Stimulated activated CD4-positive, alpha-beta T cell treated with anti-CD3 and anti-CD28 coated beads, Interleukin-2, amount 100 ng/mL, for 24 hours (primary cell): Measurements from ENCODE around the gene NAP1L4.

ENCODE experiments used
- DNase-seq, 2 donors: peaks; one replicate each; pipeline ENCODE4 v3.0.0-alpha.2; 2020

NAP1L4 gene, protein sequence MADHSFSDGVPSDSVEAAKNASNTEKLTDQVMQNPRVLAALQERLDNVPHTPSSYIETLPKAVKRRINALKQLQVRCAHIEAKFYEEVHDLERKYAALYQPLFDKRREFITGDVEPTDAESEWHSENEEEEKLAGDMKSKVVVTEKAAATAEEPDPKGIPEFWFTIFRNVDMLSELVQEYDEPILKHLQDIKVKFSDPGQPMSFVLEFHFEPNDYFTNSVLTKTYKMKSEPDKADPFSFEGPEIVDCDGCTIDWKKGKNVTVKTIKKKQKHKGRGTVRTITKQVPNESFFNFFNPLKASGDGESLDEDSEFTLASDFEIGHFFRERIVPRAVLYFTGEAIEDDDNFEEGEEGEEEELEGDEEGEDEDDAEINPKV

DNA sequence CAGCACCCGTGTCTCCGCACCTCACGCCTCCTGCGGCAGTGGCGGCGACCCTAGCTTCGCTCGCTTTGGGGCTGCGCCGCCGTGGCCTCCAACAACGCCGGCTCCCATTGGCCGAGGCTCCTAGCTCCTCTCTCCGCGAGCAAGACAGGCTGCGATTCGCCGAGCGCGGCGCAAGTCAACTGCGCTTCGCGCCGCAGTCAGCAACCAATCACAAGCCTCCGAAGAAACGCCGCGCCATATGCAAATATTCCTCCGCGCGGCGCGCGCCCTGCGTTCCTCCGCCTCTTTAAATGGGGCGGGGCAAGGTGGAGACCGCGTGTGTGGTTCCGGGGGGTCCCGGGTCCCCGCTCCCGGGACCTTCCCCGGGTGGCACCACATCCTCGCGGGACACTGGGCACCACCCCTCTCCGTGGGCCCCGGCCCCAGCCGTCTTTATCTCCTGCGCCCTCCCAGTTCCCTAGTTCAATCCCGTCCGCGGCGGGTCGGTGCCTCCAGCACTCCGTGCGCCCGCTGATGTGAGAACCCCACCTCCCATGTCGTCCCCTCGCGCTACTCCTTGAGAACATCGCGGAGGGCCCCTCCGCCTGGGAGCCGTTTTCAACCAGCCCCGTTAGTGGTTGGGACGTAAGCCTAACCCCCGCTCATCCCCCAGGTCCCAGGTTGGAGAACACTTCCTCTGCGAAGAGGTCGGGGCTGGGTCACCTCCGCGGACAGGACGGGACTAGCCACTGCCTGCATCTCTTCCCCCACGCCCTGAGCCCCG, at the start of gene NAP1L4:
TSS of gene NAP1L4 (minus strand) at position 96 of the 763 bp plus-strand sequence. CDS start 13,109 bp downstream, outside the sequence.
- peak; percentile 95 to 96 for DNase-seq

DNA sequence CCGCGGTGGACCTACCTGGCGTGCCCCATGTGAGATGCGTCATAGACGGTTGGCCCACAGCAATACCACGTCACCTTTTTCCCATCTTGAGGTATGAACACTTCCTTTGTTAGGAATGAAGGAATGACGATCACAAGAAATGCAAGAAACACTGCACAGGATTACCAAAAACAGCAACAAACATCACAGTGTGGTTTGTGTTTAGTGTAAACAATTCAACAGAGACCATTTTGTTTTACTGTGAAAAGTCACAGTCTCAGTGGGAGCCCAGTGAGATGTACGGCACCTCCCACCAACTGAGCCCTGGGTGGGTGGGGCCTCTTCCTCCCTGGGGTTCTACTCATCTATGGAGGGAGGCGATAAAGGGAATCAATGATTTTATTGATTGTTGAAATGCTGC, 48.8 kb upstream of the NAP1L4 start:
- DNase-seq = no peak

DNA sequence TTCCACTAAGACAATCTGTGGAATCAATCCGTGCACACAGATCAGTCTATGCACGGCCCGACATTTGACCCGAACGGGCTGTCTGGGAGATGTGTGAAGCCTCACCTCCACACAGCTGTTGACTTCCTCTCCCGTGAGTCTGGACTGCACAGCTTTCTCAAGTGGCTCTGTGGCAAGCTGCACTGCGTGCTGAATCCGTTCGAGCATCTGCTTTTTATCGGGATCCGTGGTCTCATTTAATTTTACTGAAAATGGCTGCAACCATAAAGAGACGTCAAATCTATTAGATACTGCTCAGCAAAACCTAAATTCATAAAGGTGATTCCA, 45.8 kb upstream of the NAP1L4 start:
- no peak for DNase-seq

DNA sequence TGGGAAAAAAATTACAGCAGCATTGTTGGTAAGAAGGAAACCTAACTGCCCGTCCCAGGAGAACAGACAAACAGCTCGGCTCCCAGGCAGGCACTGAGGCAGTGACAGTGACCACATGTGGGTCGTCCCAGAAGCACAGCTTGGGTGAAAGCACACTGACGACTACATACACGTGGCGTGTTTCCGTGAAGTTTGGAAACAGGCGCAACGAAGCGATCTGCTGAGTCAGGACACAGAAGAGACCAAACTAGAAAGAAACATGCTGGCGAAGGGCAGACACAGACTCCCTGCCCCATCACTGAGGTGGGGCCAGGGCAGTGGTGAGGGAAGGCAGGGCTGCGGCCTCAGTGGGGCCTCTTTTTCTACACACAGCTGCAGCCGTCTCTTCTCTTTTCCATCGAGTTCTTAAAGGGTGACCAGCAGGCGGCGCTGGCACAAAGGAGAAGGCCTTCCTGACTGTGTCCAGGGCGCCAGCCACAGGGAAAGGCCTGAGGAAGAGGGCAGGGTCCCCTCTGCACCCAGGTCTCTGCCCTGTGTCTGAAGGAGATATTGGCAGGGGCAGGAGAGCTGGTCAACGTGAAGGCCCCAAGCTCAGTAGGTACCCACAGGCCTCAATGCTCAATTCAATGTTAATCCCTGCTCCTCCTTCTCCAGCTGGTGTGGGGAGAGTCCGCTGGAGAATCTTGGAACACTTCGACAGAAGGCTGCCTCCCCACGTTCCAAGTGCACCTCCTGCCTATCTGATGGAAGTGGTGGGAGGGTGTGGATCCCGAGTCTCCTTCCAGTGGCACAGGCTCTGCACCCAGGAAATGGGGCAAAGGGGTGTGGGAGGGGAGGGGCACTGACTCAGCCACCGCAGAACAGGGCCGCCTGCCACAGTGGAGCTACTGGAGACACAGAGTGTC, 45.2 kb upstream of the NAP1L4 start:
- DNase-seq = peak; percentile 50 to 58

DNA sequence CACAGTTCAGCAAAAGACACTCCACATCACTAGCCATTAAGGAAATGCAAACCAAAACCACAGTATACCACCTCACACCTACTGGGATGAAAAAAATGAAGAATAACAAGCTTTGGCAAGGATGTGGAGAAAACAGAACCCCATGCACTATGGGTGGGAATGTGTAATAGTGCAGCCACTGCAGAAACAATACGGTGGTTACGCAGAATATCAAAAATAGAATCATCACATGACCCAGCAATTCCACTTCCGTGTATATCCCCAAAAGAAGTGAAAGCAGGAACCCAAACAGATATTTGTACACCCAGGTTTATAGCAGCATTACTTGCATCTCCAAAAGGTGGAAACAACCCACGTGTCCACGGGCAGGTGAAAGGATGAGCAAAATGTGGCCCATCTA, 44.3 kb upstream of the NAP1L4 start:
- DNase-seq = no peak

DNA sequence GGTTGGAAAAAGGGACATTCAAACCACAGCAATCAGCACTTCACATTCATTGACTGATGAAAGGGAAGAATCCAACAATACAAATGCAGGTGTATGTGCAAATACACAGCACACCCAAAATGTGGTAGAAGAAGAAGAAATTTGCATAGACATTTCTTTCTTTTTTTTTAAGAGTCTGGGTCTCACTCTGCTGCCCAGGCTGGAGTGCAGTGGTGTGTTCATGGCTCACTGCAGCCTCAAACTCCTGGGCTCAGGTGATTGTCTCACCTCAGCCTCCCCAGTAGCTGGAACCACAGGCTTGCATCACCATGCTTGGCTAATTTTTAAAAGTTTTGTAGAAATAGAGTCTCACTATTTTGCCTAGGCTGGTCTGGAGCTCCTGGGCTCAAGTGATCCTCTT, 43.2 kb upstream of the NAP1L4 start:
- no peak for DNase-seq

DNA sequence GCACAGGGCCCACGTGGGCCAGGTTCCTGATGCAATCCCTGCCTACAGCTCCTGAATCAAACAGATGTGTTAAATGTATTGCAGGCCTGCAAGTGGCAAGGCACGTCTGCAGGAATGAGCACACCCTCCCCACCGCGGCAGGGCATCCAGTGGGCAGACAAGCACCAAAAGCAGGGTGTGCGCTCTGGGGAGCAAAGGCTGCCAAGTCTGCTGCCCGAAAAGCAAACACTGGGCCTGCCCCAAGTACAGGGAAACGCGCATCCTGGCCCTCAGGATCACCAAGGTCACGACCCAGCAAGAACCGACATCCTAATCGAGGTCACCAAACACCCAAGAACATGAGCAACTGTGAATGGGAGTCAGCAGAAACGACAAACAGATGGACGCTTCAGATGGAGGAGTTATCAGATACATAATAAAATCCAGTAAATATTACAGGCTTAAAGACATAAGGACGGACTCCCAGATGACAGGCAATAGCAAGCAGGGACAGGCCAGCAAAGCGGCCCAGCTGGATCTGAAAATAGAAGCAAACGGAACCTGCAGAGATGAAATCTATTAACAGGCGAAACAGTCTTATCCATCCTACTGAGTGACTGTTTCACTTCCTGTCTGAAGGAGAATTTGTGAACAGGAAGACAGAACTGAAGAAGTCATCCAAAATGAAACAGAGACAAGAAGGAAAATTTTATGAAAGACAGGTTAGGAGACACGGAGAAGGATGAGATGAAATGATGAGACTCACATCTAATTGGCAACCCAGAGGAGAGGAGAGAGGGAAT, 38.4 kb upstream of the NAP1L4 start:
- no peak for DNase-seq

DNA sequence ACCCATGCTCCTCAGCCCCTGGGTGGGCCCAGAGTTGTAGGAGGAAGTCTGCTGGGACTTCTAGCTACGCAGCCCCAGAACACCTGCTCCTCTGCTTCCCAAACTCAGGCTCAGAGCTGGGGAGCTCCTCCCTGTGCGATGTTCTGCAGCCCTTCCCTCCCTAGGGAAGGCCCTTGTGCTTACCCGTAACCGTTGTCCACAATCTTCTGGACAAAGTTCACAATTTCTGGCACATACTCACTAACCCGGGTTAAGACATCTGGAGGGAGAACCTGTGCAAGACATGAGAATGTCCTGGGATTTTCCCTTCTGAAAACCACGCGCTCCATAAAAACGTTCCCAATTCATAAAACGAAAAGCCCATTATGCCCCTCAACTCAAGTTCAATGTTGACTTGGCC, 36.7 kb upstream of the NAP1L4 start:
- DNase-seq = no peak

DNA sequence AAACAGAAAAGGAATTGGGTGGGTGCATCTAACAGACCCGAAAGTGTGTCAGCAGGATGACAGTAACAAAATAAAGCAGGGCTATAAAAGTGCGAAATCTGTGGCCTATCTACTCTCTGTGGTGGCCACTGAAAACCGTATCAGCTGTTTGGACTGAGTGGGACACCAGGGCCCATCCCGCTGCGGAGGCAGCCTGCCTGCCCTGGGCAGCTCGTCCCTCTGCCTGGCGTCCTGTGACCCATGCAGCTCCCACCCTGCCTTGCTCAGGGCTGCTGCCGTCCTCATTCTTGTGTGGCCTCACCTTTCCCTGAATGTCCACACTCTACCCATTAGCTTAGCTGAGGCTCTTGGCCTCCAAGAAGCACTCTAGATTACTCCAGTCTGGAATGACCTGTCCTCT, 34.7 kb upstream of the NAP1L4 start:
- no peak for DNase-seq

DNA sequence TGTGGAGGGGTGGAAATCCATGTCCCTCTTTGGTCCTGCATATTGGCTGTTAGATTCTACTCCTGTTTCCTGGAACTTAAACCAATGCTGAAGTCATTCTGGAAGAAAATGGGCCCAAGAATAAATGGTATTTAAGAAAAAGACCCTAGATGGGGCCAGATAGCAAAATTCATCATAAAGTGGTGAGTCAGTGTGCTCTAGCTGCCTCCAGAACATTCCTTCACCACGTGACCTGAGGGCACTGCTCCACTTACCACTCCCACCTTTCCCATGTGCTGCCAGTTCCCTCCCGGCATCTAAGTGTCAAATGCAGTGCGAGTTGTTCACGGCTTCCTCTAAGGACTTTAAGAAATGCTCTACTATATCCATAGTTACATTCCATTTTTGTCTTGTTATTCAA, 30.9 kb upstream of the NAP1L4 start:
- no peak for DNase-seq

DNA sequence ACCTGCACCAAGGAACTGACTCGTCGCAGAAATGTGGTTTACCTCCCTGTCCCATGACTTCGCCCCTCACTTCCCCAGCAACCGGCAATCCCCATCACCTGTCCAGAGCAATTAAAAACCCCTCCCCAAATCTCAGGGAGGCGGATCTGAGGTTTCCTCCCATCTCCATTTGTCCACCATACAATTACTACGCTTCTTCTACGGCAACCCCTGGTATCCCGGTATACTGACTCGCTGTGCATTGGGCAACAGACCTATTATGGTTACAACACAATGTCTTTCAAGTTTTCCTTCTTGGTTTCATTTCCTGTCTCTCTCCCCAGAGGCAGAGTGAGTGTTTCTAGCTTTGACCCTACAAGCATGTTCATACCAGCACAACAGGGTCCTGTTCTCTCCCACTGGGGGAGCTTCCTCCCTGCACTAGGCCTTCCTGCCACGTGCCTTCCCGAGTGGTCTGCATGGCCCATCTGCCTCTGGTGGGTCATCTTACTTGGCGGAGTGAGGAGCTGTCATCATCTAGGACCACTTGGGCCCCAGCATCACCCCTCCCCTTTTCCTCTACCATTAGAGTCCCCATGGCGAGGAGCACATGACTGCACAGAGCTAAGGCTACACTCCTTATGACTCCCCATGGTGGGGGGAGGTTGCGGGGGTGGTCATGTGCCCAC, 30.3 kb upstream of the NAP1L4 start:
- no peak for DNase-seq

DNA sequence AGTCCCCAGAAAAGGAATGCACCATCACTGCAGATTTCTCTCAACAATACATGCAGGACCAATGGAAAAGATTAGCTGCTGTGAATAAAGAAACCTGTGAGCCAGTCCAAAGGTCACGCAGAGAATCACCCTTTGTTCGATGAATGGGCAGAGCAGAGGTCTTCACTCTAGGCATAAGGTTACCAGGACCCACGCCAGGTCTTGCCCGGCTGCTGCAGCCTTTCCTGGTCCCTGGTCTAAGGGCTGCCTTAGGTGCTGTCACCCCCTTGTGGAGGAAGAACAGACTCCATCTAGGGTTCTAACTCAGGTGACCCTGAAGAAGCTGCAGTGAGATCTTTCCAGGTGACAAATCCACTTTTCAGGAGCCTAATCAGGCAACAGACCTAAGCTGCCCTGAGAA, 29.0 kb upstream of the NAP1L4 start:
- no peak for DNase-seq

DNA sequence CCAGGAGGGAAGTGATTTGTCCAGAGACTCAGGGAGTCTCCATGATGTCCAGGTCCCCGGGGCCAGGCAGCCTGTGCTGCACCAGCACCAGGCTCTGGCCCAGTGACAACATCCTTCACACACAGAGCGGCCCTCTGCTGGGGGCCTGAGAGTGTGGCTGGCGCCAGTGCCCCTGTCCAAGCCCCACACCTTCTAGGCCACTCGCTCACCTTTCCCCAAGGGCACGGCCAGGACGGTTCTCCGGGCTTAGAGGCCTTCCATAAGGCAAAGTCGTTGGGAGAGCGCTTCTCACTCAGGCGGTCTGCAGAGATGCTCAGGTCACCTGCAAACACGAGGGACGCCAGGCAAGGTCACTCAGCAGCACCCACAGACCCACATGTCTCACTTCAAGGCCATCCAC, 27.9 kb upstream of the NAP1L4 start:
- DNase-seq = no peak

DNA sequence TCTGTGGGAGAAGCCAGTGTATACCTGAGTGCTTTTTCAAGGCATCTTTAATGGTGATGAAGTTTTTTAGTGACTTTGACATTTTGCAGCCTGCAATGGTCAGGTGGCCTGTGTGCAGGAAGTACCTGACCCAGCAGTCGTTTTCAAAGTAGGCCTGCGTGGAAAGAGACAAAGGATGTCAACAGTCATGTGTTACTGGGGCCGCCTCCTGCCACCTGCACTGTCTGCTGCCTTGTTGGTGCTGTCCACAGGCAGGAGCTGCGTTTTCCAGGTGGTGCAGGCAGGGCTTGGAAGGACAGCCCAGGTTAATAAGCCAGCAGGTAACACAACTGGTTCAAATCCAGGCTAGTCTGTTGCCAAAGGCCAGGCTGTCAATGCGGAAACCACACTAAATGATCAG, 26.5 kb upstream of the NAP1L4 start:
- DNase-seq = no peak

DNA sequence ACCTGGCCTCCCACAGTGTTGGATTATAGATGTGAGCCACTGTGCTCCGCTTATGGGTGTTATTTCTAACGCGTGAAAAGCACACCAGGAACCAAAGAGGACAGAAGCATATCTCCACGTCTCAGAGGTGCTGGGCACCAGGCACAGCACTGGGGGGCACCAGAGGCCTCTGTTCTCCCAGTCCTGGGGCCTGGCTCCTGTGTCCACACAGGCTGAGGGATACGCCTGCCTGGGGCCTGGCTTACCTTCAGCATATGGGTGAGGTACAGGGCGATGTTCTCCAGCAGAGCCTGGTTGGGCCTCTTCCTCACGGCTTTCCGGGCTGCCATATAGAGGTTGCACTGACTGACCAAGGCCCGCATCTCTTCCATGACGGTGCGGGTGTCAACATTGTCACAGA, 24.7 kb upstream of the NAP1L4 start:
- no peak for DNase-seq

DNA sequence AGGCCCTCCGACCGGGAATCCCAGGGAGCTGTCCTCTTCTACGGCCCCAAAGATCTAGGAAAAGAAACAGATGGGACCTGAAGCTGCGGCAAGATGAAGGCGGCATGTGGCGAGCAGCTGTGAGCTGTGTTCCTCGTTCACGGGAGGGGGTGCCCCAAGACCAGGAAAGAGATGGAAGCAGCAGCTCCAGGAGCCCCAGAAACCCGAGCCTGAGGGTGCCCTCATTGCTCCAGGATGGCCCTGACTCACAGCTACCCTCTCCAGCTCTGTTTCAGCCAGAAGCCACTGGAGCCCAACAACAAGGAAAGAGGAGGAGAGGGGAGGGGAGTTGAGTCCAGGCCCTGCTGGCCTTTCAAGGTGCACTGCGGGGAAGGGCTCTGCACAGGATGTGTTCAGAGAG, 23.7 kb upstream of the NAP1L4 start:
- DNase-seq = no peak

DNA sequence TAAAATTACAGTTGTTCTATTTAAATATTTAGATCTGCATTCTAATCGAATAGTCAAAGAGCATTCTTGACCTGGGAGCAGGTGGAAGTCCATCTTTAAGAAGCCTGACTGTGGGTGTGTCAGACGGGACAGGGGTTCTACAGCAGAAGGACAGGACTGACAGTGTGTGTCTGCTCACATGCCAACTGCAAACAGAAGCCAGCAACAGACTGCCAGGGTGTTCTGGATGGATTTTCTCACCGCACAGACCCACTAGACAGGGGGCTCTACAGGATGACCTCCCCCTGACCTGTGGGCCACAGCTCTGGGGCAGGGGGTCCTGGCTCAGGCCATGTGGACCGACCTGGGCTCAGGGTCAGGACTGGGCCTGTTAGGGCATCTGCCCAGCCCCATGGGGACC, 22.8 kb upstream of the NAP1L4 start:
- DNase-seq = no peak

DNA sequence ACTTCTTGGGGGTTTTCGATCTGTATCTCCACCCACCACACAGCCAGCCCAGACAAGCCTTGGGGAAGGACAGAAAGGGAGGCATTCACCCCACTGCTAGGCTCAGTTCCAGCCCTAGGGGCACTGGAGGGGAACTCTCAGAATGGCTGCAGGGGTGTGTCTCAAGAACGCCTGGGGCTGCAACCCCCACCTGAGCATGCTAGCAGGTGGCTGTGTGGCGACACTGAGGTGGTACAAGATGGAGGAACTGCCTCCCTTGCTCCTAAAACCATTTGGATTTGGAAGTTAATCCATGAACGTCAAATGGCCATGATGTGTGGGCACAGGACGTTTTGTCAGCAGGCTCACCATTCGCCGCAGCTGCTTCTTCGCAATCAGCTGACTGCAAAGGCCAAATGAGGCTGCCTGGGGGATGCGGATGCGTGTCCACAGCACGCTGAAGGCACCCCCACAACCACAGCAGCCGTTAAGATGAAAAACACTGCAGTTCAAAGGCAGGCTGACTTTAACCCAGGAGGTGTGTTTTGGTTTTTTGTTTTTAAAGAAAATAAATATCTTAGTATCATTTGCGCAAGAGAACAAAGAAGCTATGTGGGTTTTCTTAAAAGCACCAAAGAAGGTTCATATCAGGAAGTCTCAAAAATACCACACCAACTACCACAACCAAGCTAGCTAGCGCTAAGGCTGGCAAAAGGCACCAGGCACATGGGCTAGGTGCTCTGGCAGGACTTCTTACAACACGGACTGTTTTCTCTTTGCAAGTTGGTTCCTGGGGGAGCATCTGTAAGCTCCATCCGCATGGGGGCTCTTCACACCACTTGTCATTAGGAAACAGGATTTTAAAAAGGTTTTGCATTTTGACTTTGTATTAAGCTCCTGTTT, 22.2 kb upstream of the NAP1L4 start:
- peak; percentile 35 to 61 for DNase-seq

DNA sequence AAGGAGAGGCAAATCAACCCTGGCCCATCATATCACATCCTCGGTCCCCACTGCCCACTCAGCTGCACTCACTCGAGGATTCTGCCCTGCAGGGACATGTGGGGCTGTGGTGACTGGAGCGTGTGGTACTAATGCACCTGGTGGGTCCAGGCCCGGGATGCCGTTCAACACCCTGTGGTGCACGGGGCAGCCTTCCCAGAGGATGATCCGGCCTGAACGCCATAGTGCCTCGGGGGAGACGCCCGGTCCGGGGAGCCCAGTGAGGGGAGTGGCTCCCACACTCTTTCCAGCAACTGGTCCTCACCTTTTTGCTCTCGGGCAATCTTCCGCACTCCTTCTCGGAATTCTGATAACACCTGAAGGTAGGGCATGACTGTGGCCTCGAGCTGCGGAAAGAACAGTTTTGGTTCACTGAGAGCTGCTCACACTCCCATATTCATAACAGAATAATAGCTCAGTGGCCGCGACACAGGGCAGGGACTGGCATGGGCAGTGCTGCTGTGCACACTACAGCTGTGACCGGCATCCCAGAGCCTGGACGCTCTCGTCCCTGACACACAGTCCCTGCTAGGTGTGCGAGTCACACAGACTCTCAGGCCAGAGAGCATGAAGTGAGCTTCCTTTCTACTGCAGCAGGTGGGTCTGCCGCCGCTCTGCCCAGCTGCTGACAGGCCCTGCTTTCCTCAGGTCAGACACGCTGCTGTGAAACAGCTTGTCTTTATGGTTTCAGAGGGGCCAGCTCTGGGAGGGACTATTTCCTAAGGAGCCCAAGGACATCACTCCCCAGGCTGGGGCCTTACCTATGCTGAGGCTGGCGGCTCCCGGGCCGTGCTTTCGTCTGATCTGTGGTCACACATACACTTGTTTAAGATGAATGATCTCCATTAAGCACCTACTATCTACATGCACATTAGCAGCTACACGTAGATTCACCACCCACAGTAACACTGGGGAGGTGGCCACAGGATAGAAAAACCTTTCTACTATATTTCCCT, 20.1 kb upstream of the NAP1L4 start:
- DNase-seq = no peak
